DMS 273 treated with DMSO at 0.1 percent for 48 hours (cell line): Measurements from ENCODE around the gene C15orf40.
A peak's percentile ranks its signal among the peaks of the same experiment; 100 is the strongest.
"Not testable (repeated sequence)": the region's sequence is repeated elsewhere in the genome, so short reads cannot be mapped to it uniquely, and the experiment has no call there.

ENCODE experiments used
- DNase-seq: peaks from one replicate; lab custom pipeline; 2025; lab: John Stamatoyannopoulos, UW

C15orf40 gene

DNA sequence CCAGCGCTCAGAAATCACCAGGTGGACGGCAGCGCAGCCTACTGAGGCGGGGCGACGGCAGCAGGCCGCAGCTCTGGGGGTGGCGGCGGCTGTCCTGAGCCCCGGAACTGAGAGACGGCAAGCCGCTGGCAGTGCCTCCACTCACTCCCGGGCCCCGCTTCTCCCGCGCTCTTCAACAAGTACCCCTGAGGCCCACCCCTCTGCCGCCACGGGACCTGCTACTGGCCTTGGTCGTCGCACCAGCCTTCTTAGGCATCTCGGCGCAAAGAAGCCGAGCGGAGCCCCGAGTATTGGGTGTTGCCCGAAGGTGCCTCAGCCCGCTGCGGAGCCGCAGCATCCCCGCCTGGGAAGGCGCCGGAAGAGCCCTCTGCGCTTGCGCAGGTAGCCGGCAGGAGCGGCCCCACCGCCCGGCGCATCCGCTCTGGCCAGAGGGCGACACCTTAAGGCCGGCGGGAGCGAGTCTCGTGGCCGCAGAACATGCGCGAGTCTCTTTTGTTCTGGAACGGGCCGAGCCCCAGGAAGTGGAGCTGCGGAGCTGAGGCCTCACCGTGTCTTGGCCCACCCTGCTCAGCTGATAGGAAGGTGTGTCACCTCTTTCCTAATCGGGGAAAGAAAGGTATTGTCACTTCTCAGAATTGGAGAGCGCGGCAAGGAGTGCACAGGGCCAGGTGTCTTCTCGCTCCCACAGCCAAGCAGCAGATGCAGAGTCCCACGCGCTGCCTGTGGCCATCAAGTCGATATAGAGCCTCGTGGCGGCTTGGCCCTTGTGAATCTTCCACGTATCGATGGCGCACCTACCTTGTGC, at the start of gene C15orf40:
C15orf40 (minus strand) TSS at position 369 of the 805 bp plus-strand sequence; CDS start at position 337, 32 bp downstream.
- DNase-seq, result peak; percentile 30

DNA sequence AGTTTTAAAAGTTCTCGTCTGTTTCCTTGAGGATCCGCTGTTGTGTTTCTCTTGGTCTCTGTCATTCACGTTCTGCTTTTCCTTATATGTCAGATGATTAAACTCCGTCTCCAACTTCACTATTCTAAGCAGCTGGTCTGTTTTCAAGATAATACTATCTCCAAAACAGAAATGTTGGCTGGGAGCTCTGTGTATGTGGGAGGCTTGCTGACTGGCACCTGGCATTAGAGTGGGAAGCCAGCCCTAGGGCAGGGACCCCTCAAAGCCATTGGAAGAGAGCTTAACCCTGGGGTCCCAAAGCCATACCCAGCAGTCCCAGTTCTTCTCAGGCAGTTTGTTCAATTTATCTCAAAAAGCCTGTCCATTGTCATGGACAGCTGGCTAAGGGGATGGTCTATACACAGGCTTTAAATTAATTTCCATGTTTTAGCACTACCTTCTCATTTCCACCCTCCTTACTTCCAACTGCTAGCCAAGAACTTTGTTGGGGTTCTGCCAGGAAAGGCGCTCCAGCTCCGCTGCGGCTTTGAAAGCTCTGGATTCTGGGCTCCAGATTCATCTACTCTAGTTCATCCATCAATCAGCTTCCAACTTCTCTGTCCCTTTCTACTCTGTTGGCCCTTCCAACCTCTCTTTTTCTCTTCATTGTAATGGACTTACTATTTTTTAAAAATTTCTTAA, 46.4 kb upstream of the C15orf40 start:
- no peak for DNase-seq

DNA sequence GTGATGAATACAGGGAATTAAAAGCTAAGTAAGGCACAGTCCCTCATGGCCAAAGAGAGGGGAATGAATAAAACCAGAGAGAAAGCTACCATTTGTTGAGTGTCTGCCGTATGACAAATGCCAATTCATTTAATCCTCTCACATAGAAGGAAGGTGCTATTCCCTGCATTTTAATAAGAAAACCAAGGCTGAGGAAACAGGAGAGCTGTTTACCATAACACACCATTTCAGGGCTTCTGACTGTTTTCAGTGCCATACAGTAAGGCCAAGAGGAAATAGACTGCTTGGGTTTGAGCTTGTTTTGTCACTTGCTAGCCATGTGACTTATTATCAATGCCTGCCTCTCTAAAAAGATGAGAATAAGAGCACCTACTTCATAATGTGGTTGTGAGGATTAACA, 45.6 kb upstream of the C15orf40 start:
- no peak for DNase-seq

DNA sequence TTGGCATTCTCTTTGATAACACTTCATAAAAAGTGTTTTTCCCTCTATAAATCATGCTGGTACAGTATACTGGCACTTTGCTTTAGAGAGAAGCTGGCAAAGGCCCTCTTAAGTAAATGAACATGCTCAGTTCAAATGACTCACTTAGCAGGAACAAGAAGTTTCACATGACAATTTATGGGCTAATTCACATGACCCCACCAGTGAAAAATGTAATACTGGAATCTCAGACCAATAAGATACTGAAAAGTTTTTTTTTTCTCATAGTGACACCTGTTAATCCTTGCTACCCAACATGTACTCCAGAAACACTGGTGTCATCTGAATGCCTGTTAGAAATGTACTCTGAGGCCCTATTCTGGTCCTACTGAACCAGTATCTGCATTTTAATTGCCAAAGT, 41.7 kb upstream of the C15orf40 start:
- DNase-seq, result no peak

DNA sequence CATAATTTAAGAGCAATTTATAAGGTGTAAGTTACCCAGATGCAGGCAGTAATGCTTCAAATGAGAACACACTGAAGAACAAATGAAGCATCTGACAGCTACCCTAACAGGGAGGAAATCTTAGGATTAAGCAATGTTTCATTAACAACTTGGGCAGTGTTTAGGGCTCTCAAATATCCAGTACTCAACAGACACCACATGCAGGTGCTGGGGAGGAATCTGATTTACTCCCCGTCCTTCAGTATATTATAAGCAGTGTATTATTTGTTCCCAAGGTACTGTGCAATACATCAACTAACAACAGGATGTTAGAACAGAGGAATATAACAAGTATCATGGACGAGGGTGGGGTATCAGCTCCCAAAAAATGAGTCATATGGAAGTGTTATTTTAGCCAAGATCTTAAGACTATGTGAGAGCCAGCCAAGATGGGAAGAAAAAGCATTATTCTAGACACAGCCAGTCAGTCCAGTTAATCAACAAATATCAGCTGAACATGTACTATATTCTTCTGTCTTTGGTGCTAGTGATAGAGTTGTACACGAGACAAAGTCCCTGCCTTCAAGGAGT, 35.2 kb upstream of the C15orf40 start:
- DNase-seq, result no peak

DNA sequence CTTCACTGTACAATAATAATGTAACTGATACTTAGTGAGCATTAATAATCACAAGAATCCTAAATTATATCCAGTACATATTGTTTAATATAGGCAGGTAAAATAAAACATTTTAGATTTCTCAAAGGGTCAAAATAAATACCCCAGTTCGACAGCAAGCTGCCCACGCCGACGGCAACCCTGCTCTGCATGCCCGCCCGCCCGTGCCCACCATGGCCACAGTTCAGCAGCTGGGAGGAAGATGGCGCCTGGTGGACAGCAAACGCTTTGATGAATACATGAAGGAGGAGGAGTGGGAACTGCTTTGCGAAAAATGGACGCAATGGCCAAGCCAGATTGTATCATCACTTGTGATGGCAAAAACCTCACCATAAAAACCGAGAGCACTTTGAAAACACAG, 32.7 kb upstream of the C15orf40 start:
- no peak for DNase-seq

DNA sequence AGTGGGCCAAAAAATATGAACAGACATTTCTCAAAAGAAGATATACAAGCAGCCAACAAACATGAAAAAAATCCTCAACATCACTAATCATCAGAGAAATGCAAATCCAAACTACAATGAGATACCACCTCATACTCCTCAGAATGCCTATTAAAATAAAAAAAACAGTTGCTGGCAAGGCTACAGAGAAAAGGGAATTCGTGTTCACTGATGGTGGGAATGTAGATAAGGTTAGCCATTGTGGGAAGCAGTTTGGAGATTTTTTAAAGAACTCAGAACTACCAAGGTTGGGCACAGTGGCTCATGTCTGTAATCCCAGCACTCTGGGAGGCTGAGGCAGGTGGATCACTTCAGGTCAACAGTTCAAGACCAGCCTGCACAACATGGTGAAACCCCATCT, 27.8 kb upstream of the C15orf40 start:
- DNase-seq, result no peak

DNA sequence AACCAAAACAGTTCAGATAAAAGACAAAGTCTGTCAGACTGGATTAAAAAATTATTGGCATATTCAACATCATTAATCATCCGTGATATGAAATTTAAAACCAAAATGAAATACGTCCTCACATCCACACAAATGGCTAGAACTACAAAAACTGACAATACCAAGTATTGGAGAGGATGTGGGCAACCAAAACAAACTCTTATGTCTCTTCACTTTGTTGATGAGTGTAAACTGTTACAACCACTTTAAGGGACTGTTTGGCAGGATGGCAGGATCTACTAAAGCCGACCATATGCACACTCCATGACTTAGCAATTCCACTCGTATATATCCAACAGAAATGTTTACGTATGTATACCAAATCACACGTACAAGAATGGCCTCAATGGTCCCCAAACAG, 24.8 kb upstream of the C15orf40 start:
- no peak for DNase-seq

DNA sequence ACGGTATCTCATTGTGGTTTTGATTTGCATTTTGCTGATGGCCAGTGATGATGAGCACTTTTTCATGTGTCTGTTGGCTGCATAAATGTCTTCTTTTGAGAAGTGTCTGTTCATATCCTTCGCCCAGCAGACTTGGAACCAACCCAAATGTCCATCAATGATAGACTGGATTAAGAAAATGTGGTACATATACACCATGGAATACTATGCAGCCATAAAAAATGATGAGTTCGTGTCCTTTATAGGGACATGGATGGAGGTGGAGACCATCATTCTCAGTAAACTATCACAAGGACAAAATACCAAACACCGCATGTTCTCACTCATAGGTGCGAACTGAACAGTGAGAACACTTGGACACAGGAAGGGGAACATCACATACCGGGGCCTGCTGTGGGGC, 19.8 kb upstream of the C15orf40 start:
- DNase-seq, result not testable (repeated sequence)

DNA sequence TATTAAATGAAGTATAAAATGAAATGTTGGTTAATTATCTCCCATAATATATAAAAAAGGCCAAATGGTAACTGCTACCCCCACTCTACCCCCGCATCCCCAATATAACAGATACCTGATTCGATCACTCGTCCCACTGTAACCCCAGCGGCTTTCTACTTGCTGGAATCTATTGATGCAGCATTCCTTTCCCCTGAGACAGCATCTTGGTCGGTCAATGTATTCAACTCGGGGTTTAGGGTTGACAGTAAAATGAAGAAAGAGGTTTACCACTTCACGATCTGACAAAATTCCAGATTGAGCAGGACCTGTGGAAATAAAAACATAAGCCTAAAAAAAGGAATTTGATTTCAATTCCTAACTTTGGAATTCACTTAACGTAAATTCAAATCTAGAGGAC, 18.6 kb upstream of the C15orf40 start:
- no peak for DNase-seq

DNA sequence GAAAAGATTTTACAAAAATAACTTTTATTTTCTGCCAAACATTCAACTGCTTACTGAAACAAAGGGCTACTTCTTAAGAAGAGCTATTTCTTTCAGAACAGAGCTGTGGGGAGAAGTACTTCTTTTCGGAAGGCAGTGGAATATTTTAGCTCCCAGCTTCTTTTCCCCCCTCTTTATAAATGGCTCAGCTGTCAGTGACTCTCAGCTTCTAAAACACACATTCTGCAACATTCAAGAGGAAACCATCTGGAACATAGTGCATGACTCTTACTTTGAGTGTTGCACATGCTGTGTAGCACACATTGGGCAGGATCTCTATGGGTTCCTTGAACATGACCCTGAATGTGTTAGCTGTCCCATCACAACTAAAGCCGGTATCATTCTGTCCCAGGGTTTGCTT, 7.0 kb upstream of the C15orf40 start:
- no peak for DNase-seq

DNA sequence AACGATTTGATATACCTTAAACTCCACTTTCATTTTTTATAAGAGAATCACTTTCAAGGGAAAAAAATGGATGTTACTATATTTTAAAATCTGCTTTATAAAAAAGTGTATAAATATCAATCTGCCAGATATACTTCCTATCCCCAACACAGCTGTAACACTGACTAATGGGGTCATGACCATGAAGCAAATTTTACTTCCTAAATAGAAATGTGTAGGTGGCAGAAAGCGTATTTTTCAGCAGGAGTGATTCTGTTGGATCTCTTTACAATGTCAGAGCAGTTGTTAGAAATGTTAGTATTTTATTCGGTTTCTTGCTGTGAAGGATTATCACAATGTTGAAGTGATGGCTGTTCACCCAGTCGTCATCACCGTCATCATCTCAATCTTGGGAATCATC, 5.5 kb upstream of the C15orf40 start:
- DNase-seq, result no peak

DNA sequence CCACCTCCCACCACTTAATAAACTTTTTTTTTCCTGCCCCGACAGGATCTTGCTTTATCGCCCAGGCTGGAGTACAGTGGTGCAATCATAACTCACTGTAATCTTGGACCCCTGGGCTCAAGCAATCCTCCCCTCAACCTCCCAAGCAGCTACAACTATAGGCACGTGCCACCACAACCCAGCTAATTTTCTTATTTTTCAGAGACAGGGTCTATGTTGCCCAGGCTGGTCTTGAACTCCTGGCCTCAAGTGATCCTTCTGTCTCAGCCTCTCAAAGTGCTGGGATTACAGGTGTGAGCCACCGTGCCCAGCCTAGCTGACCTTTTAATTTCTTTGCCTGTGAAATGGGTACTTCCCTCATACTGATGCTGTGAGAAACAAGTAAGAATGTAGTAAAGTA, 3.9 kb upstream of the C15orf40 start:
- DNase-seq, result no peak

DNA sequence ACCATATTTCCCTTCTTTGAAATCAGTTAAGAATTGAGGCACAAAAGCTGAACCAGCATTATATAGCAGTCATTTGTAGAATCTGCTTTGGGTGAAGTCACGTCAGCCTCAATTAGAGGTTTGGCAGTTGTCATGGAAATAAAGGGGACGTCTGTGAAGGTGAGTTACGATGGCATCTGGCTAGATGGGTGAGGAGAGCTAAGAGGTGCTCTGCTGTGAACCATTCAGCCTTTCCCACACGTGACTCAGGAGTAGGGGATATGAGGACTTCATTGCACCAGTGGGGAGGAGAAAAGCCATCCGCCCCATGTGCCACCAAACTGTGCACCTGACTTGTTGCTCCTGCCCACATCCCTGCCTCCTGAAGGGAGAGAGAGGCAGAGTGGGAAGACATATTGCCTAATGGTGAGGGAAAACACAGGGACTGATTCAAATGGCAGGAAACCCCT, 2.8 kb upstream of the C15orf40 start:
- no peak for DNase-seq

DNA sequence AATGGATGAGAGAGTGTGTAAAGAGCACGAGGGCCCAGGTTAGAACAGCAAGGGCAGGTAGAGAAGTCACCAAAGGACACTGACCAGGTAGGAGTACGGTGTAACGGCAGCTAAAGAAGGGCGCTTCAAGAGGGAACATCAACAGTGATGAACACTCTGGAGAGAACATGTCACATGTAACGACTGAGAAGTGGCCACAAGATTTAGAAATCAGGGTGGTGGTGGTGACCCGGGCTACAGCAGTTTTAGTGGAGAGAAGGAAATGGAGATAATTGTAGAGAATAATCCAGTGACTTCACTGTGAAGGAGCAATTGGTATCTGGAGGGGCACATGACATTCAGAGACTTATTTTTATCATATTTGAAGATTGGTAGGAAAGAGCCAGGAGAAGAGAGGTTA, 1.2 kb upstream of the C15orf40 start:
- no peak for DNase-seq

DNA sequence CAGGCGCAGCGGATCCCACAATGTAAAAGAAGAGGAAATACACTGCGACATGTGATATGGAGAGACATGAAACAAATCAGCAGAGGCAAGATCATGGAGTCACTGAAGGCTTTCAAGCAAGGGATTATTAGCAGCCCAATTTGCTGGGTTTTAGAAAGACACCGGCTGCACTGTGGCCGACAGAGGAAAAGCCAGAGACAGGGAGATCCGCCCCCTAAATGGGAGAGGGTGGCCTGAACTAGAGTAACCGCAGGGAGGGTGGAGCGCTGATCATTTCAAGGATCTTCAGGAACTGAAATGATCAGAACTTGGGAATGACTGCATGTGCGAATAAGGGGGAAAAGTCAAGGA, 612 bp upstream of the C15orf40 start:
- DNase-seq, result no peak

DNA sequence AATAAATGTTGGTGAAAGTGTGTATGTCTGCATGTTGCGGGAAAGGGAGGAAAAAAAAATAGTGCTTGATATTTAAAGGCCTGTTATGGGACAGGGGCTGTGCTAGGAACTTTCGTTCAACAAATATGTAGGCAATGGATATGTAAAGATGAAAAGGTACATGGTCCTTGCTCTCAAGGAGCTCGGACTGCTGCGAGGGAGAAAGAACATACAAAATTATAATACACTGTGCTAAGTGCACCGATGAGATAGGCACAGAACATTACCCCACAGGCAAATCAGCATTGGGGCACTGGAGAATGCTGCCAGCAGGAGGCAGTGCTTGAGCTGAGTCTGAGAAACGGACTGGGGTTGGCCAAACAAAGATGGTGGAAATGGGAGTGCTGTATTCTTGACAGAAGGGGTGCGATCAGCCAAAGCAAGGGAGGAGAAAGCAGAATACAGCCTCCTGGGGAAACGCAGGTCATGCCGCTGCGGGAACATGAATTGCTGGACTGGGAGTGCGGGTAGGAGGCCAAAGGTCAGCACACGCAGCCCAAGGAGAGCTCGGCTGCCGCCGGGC, 649 bp downstream of the C15orf40 start:
- peak; percentile 13 for DNase-seq

DNA sequence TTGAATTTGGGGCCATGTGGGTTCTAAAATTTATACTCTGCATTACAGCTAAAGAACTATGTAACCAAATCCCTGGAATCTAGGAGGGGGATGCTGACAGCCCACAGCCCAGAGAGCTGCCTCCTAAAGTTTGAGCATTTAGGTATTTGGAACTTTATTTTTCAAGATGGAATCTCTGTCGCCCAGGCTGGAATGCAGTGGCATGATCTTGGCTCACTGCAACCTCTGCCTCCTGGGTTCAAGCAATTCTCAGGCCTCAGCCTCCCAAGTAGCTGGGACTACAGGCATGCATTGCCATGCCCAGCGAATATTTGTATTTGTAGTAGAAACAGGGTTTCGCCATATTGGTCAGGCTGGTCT, 10.8 kb downstream of the C15orf40 start:
- not testable (repeated sequence) for DNase-seq

DNA sequence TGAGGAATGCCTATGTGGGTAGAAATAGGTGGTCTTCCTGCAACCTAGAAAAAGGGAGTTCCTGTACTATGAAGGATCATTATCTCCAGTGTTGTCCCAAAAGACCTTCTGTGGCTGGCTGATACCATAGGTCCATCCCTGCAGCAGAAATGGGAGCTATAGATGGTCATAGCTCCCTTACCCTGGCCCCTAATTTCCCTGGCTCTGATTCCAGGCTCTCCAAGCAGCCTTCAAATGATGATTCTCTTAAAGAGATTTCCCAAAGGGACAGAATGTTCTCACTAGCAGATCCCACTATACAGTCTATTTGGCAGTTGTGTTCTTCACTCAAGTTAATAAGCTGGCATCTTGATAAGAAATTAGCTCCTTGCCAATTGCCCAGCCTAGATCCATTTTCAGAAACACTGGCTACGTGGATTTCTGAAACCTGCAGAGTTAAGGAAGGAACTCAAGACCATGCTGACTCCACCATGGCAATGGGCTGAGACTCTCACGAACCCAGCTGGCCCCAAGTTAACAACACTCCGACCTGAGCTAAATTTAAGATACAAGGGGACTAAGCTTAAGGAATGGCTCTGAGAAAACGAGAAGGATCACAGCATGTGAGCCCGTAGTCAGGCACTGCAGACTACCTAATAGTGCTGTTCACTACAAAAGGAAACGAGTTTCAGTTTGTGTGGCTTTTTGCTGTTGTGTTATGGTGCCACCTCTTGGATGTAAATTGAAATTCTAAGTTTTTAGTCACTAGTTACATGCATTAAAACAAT, 11.4 kb downstream of the C15orf40 start:
- DNase-seq, result no peak

DNA sequence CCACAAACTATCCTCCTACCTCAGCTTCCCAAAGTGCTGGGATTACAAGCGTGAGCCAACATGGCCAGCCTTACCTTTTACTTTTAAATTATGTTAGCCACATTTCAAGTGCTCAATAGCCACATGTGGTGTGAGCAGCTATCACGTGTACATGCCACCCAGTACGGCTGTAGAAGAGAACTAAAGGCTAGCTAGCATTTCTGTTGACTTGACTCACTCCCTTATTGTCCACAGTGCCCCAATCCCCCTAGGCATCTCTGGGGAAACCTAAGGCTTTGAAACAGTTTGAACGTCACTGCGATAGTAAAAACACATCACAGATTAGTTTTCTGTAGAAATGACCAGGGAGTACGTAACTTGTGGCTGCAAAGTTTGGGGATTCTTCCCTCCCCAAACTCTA, 12.0 kb downstream of the C15orf40 start:
- DNase-seq, result no peak

DNA sequence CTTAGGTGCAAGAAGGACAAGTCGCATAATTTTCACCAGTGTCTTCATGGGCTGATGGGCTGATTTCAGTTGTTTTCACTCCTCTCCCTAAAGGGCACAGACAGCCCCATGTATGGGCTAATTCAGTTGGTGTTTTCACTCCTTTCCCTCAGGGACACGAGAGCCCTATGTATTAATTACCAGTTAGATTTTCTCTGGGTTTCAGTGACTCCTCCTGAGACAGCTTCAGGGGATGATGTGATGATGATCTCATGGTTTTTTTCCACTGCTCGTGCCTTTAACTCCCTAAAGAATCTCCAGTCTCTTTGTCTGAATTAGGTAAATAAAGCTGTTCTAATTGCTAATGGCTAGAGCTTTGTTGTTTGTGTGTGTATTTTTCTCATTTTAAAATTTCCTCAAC, 15.5 kb downstream of the C15orf40 start:
- no peak for DNase-seq

DNA sequence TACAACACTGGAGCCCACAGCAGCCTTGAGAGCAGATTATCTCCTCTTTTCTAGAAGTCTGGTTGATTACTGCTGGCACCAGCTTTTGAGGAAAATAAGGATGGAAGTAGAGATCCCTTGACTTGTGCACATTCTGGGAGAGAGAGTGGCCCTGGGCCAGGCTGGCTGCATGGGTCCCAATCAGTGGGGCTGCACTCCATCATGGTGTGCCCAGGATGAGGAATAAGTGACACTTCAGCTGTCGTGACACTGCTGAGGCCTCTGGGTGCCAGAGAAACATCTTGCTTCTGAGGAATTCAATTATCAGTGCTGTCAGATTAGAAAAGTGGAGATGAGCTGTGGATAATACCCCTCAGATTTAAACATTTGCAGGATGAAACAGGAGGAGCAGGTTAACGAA, 16.4 kb downstream of the C15orf40 start:
- no peak for DNase-seq
